ENCODE data around the gene METTL26. TPM values are rescaled to one million over a fixed set of nuclear protein-coding genes. Genes with fewer than 3 reads are reported as not detected.

Gene METTL26
- total and polyA plus RNA-seq, 2 of the 8 experiments (the other 6 are each of a cell fraction or from before 2014, with no cell fraction given): 100 to 186 TPM

DNA sequence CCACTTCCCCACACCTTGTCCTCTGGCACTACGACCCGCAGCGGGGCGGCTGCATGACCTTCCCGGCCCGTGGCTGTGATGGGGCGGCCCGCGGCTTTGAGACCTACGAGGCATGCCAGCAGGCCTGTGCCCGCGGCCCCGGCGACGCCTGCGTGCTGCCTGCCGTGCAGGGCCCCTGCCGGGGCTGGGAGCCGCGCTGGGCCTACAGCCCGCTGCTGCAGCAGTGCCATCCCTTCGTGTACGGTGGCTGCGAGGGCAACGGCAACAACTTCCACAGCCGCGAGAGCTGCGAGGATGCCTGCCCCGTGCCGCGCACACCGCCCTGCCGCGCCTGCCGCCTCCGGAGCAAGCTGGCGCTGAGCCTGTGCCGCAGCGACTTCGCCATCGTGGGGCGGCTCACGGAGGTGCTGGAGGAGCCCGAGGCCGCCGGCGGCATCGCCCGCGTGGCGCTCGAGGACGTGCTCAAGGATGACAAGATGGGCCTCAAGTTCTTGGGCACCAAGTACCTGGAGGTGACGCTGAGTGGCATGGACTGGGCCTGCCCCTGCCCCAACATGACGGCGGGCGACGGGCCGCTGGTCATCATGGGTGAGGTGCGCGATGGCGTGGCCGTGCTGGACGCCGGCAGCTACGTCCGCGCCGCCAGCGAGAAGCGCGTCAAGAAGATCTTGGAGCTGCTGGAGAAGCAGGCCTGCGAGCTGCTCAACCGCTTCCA lies 2.6 kb downstream of the METTL26 start:
- TF ChIP-seq POLR2A (IDR thresholded peaks at IDR 0.05; ENCODE audit: control extremely low read depth in 1 of 2, low read depth in 2 of 2, low read length in 2 of 2): no peak
- TF ChIP-seq GABPA (IDR thresholded peaks at IDR 0.05; ENCODE audit: borderline replicate concordance, insufficient read depth, low read length): 0 out of 2 replicates have a peak, but pooled peaks have one; percentile 13
- H3K56ac ChIP-seq (replicated peaks; ENCODE audit: insufficient read length, low read depth, low read length): no peak overlapping the region
- no peak overlapping the region for H2BK15ac ChIP-seq (ENCODE audit: low read length)
- no peak overlapping the region for H3K27ac ChIP-seq (ENCODE audit: low read depth, low read length)
- no peak overlapping the region for H3K4me2 ChIP-seq (ENCODE audit: insufficient read depth in 1 of 2, low read depth in 2 of 2, low read length in 2 of 2)
- H2BK20ac ChIP-seq (ENCODE audit: low read length): no peak overlapping the region
- no peak overlapping the region for H3K18ac ChIP-seq (ENCODE audit: extremely low read depth, low read length)
- no peaks in the 10 kb centered on the region for H3K27me3 ChIP-seq (replicated peaks in 1 of 4; ENCODE audit: control insufficient read depth in 3 of 4, extremely low read depth in 1 of 4, insufficient read depth in 3 of 4, low read length in 3 of 4)
- ChIA-PET CTCF (ENCODE audit: partially characterized antibody) (interaction anchor here (0.6 to 1.3 kb wide), 3 partner anchors 15 to 66 kb away, joined by 3 read pairs; partner anchors contain the start of gene NHLRC4), POLR2A (ENCODE audit: partially characterized antibody) (interaction anchor here (0.7 to 2.2 kb wide), 6 partner anchors 12 to 263 kb away, joined by 3 to 5 read pairs (median 4); partner anchors contain the start of gene MRPL28)
- no peak overlapping the region for H3K14ac ChIP-seq (ENCODE audit: insufficient read length)
- WGBS, 2 experiments (ENCODE audit: extremely low coverage in 1 of 2, insufficient coverage in 1 of 2, insufficient read length in 1 of 2, insufficient replicate concordance in 2 of 2, low coverage in 1 of 2, low lambda C conversion rate in 2 of 2, missing lambda C conversion rate in 1 of 2): 97% methylated on average over 69 of the region's 74 CpGs; no CpG with 5 or more reads in 1 of the 2 experiments
- FAIRE-seq: no peak
- no peak overlapping the region for H3K23ac ChIP-seq (ENCODE audit: insufficient read length)
- H4K8ac ChIP-seq (ENCODE audit: extremely low read depth, insufficient read depth, low read length): no peak overlapping the region; the same call in 1 of the 2 replicates
- H2BK12ac ChIP-seq (ENCODE audit: low read depth, low read length): no peak overlapping the region
- no peak overlapping the region for H2AFZ ChIP-seq (ENCODE audit: low read length)
- H2BK120ac ChIP-seq (replicated peaks; ENCODE audit: low read depth, low read length): no peak overlapping the region
- no peaks in the 10 kb centered on the region for H3K79me1 ChIP-seq (ENCODE audit: low read depth, low read length)
- peaks cover 0 to 40% (median 31%) of the 10 kb centered on the region in 4 experiments; a peak in 6 of 7 replicates for H3K4me1 ChIP-seq (replicated peaks in 1 of 4; ENCODE audit: control insufficient read depth in 3 of 4, insufficient read depth in 4 of 4, low read length in 3 of 4)
- H3K36me3 ChIP-seq (ENCODE audit: control insufficient read depth in 2 of 4, insufficient read depth in 4 of 4, low read length in 3 of 4): peaks cover 0 to 21% (median 3%) of the 10 kb centered on the region in 4 experiments; a peak in 4 of 8 replicates
- H3K79me2 ChIP-seq (ENCODE audit: control insufficient read depth in 1 of 2, insufficient read depth in 2 of 2, low read length in 2 of 2): peaks cover 0 to 6% of the 10 kb centered on the region in 2 experiments; a peak in 1 of 4 replicates
- H4K20me1 ChIP-seq (replicated peaks in 1 of 2; ENCODE audit: control insufficient read depth in 1 of 2, insufficient read depth in 2 of 2, low read length in 2 of 2): peaks cover 3 to 10% of the 10 kb centered on the region in 2 experiments
- no peak overlapping the region for H3K4me3 ChIP-seq (ENCODE audit: extremely low read depth in 1 of 4, insufficient read depth in 2 of 4, low read depth in 3 of 4, low read length in 4 of 4)
- H2BK5ac ChIP-seq (ENCODE audit: low read depth, low read length): no peak overlapping the region
- no peak for DNase-seq (ENCODE audit: low read depth in 1 of 2, low spot score in 2 of 2)
- no peak overlapping the region for H4K5ac ChIP-seq (ENCODE audit: insufficient read length, low read depth, low read length)
- peaks cover 8% of the 10 kb centered on the region; the same call in 1 of the 2 replicates for H3K23me2 ChIP-seq (ENCODE audit: low read depth, low read length)
- H3K9me3 ChIP-seq (ENCODE audit: insufficient read depth in 2 of 2, low read depth in 1 of 2, low read length in 1 of 2): no peaks in the 10 kb centered on the region
- no peak overlapping the region for H3K4ac ChIP-seq (replicated peaks; ENCODE audit: insufficient read length, low read depth, low read length)
- H4K91ac ChIP-seq (replicated peaks; ENCODE audit: insufficient read length, low read length): no peak overlapping the region
- H3K9ac ChIP-seq (replicated peaks in 1 of 4; ENCODE audit: extremely low read depth in 1 of 4, low read depth in 3 of 4, low read length in 3 of 4): no peak overlapping the region
- no peak overlapping the region for H2AK5ac ChIP-seq (ENCODE audit: low read depth, low read length)

All from H1 (cell line).